ENCODE results near the gene PDE4A. TPM values are rescaled to one million over a fixed set of nuclear protein-coding genes. Genes with fewer than 3 reads are reported as not detected.
A peak's percentile ranks its signal among the peaks of the same experiment; 100 is the strongest.

Gene PDE4A
- total and polyA plus RNA-seq, 9 donors, result 0.71 to 4.8 (median 2.6) TPM

- H3K4me1 ChIP-seq (ENCODE audit: insufficient read depth), result peaks cover 11% of the 10 kb centered on the region
- intact Hi-C loops (cut with DNase I), result no loop called here
- TF ChIP-seq, protein P1, sequence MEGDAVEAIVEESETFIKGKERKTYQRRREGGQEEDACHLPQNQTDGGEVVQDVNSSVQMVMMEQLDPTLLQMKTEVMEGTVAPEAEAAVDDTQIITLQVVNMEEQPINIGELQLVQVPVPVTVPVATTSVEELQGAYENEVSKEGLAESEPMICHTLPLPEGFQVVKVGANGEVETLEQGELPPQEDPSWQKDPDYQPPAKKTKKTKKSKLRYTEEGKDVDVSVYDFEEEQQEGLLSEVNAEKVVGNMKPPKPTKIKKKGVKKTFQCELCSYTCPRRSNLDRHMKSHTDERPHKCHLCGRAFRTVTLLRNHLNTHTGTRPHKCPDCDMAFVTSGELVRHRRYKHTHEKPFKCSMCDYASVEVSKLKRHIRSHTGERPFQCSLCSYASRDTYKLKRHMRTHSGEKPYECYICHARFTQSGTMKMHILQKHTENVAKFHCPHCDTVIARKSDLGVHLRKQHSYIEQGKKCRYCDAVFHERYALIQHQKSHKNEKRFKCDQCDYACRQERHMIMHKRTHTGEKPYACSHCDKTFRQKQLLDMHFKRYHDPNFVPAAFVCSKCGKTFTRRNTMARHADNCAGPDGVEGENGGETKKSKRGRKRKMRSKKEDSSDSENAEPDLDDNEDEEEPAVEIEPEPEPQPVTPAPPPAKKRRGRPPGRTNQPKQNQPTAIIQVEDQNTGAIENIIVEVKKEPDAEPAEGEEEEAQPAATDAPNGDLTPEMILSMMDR (IDR thresholded peaks at IDR 0.05), result no peak
- no peak for TF ChIP-seq EP300 (IDR thresholded peaks at IDR 0.05)
- no peak for TF ChIP-seq POLR2A (IDR thresholded peaks at IDR 0.05)
- H3K9me3 ChIP-seq, result peaks cover 0 to 6% of the 10 kb centered on the region in 2 donors
- WGBS, 3 donors, result 1 to 9% (median 1%) methylated on average over 3 of the region's 3 CpGs
- H3K27me3 ChIP-seq, result peaks cover 8% of the 10 kb centered on the region
- no peak for DNase-seq
- no peaks in the 10 kb centered on the region for H3K36me3 ChIP-seq
- H3K27ac ChIP-seq, result no peak overlapping the region
- H3K4me3 ChIP-seq, result no peak overlapping the region
These were observed 2.2 kb upstream of the PDE4A start for GRCh38 chr19:10418235-10418484.

DNA sequence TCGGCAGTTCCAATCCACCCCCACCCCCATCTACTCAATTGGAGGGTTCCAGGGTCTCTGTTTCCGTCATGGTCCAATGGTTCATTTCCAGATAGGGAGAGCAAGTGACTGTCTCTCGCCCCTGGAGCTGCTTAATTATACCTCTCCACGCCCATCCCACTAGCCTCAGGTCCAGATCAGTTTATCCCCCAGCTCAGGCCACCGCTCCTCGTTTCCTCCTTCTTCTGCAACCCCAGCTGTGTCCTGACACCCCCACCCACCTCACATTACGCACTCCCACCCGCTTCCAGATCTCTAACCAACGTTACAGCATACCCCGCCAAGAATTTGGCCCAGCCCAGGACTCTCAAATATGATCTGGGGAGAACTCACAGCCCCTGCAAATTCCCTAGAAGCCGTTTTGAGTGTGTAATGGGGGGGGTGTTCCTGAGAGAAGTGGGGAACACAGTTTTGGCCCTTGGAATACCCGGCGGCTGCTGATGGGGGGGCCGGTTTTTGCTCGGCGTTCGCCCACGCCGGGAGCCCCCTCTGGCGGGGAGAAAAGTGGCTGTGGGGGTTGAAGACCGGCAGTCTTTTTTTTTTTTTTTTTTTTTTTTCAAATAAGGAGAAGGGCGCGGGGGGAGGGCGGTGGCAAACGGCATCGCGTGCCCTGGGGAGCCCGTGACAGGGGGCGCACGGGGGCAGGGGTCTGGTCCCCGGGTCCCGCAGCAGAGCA is 1.7 kb upstream of the PDE4A start:
- Histone ChIP-seq H3K4me3 (no peak overlapping the region), H3K27ac (no peak overlapping the region), H3K4me1 (ENCODE audit: insufficient read depth) (peaks cover 11% of the 10 kb centered on the region), H3K9me3 (peaks cover 0 to 6% of the 10 kb centered on the region in 2 donors), H3K27me3 (peaks cover 8% of the 10 kb centered on the region), H3K36me3 (no peaks in the 10 kb centered on the region)
- DNase-seq, result no peak
- intact Hi-C loops (cut with DNase I), result no loop called here
- 0 to 2% (median 1%) methylated on average over 21 to 32 of the region's 32 CpGs for WGBS, 3 donors
- TF ChIP-seq, protein P1 (IDR thresholded peaks at IDR 0.05), result no peak
- TF ChIP-seq EP300 (IDR thresholded peaks at IDR 0.05) (no peak), POLR2A (IDR thresholded peaks at IDR 0.05) (no peak)

- no peak for DNase-seq
- no peak overlapping the region for H3K4me3 ChIP-seq
These were observed 1.1 kb upstream of the PDE4A start for GRCh38 chr19:10419200-10419645.

DNA sequence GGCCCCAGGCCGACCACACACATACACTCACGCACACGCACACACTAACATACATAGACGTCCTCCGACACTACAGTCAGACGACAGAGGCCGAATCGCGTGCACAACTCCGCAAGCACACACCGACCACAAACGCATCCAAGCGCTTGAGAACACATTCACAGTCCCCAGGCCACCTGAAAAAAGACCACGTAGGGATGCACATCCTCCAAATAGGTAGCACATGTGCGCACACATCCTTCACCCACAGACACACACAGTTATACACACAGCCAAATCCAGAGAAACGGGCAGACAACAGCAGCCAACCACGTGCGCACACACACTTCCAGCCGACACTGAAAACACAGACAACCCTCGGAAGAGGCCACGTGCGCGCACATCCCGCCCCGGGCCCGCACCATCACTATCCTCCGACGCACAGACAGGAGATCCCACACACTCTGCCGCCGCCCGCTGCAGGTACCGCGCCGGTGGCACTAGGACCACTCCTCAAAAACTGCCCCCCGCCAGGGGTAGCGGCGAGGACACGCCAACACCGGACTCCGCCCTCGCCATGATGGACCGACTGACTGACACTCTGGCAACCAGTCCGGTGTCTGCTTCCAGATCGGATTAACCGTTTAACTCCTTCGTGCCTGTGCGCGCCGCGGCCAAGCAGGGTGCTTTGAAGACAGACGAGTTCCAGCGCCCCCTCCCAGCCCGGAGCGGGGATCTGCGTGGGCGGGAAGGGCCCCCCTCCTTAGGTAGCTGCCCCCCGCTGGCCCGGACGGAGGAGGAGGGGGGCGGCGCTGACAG is 493 bp upstream of the PDE4A start:
- H3K4me1 ChIP-seq (ENCODE audit: insufficient read depth), result peaks cover 15% of the 10 kb centered on the region
- no peaks in the 10 kb centered on the region for H3K36me3 ChIP-seq
- TF ChIP-seq EP300 (IDR thresholded peaks at IDR 0.05), result no peak
- TF ChIP-seq, protein P1 (IDR thresholded peaks at IDR 0.05), result no peak
- intact Hi-C loops (cut with DNase I), result no loop called here
- no peak overlapping the region for H3K27ac ChIP-seq
- peaks cover 8% of the 10 kb centered on the region for H3K27me3 ChIP-seq
- no peak overlapping the region for H3K4me3 ChIP-seq
- DNase-seq, result peak in 1 of 5 donors; percentile 21
- no peaks in the 10 kb centered on the region for H3K9me3 ChIP-seq
- WGBS, 3 donors, result 0 to 1% (median 0%) methylated on average over 29 to 61 of the region's 61 CpGs

More at GRCh38 chr19:10419200-10419645, 1.1 kb upstream of the PDE4A start:
- Histone ChIP-seq H3K4me1 (ENCODE audit: insufficient read depth) (peaks cover 12% of the 10 kb centered on the region), H3K36me3 (no peaks in the 10 kb centered on the region), H3K27me3 (peaks cover 8% of the 10 kb centered on the region), H3K9me3 (peaks cover 0 to 4% of the 10 kb centered on the region in 2 donors), H3K27ac (no peak overlapping the region)
- WGBS, 3 donors, result 0 to 1% (median 0%) methylated on average over 28 to 40 of the region's 40 CpGs
- intact Hi-C loops (cut with DNase I), result no loop called here
- no peak for TF ChIP-seq POLR2A (IDR thresholded peaks at IDR 0.05)
- TF ChIP-seq, protein P1 (IDR thresholded peaks at IDR 0.05), result no peak
- TF ChIP-seq EP300 (IDR thresholded peaks at IDR 0.05), result no peak

All from ovary (tissue), 9 donors.